ENCODE results near the gene MLLT6.

The MLLT6 gene

DNA sequence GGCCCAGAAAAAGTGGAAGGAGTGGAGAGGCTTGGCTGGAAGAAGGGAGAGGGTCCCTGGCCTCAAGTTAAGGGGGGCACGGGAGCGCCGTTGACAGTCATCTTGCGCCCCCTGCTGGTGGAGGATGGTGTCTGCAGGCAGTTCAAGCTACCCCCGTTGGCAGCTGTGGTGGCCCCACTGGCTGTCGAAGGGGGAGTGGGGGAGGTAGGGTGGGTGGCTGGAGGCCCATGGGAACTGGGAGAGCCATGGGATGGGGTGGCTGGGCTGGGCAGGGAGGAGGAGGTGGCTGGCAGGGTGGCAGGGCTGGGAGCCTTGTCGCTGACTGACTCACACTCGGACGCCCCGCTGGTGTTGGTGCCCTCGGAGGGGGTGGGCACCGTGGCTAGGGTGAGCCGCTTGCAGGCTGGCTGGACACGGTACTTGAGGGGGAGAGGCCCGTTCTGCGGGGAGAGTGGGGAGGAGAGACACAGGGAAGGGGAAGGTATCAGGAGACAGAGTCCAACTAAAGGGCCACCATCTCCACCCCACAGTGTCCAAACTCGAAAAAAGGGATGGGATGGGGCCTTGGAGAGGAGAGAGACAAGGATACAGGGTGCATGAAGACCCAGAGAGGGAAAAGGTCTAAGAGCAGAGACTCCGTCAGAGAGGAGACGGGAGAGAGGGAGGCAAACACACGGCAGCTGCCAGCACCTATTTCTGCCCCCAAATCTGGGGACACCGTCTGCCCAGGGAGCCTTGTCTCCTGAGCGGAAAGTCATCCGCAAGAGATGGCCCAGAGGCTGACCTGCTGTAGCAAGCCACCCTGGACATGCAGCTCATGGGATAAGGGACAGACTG lies 30.3 kb downstream of the MLLT6 start:
- TF ChIP-seq ZFX (IDR thresholded peaks at IDR 0.05; ENCODE audit: borderline replicate concordance): no peak
- TF ChIP-seq, protein P1, sequence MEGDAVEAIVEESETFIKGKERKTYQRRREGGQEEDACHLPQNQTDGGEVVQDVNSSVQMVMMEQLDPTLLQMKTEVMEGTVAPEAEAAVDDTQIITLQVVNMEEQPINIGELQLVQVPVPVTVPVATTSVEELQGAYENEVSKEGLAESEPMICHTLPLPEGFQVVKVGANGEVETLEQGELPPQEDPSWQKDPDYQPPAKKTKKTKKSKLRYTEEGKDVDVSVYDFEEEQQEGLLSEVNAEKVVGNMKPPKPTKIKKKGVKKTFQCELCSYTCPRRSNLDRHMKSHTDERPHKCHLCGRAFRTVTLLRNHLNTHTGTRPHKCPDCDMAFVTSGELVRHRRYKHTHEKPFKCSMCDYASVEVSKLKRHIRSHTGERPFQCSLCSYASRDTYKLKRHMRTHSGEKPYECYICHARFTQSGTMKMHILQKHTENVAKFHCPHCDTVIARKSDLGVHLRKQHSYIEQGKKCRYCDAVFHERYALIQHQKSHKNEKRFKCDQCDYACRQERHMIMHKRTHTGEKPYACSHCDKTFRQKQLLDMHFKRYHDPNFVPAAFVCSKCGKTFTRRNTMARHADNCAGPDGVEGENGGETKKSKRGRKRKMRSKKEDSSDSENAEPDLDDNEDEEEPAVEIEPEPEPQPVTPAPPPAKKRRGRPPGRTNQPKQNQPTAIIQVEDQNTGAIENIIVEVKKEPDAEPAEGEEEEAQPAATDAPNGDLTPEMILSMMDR (IDR thresholded peaks at IDR 0.05): peak; percentile 93
- H3K27ac ChIP-seq: peak overlapping the region; percentile 95

DNA sequence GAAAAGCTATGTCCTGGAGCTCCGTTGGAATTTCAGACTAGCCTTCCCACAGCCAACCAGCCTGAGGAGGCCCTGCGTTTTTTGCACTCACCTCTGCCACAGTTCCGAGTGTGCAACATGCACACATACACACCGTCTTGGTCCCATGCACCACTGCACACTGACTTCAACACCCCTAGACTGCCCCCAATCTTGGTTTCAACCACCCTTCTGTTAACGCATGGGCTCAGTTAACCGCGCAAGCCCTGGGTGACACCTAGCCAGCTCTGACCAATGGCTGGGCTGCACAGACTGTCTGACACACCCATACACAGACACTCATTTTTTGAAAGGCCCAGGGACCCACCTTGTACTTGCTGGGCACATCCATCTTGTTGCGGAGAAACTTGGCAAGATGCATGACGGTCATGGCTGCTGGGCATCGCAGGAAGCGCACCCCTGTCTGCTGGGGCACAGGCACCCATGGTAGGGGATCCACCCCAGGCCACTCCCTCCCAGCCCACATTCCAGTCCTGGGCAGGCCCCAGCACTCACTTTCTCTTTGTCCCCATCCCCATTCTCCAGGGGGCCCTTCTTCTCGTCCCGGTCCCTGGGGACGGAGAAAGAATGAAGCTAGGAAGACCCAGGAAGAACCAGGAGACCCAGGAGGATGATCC lies 33.1 kb downstream of the MLLT6 start:
- H3K27ac ChIP-seq: peak overlapping the region; percentile 95; the same call in 1 of the 2 replicates
- TF ChIP-seq, protein P1 (IDR thresholded peaks at IDR 0.05): no peak
- TF ChIP-seq ZFX (IDR thresholded peaks at IDR 0.05; ENCODE audit: borderline replicate concordance): no peak

DNA sequence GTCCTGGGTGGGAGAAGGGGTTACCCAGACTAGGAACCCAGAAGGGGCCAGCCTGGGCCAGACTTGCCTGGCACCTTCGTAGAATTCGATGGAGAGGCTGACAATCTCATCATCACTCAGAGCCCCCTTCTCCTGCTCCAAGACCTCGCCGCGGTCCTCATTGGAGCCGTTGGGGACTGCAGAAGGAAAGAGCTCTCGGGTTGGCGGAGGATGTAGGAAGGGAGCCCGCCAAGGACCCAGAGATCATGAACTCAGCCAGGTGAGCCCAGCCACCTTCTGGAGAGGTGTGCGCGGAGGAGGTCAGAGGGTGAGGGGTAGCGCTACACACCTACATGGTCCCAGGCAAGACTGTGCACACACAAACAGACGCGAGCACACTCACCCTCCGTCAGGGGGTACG lies 33.6 kb downstream of the MLLT6 start:
- no peak overlapping the region for H3K27ac ChIP-seq
- TF ChIP-seq ZFX (IDR thresholded peaks at IDR 0.05; ENCODE audit: borderline replicate concordance): no peak
- TF ChIP-seq, protein P1 (IDR thresholded peaks at IDR 0.05): no peak

DNA sequence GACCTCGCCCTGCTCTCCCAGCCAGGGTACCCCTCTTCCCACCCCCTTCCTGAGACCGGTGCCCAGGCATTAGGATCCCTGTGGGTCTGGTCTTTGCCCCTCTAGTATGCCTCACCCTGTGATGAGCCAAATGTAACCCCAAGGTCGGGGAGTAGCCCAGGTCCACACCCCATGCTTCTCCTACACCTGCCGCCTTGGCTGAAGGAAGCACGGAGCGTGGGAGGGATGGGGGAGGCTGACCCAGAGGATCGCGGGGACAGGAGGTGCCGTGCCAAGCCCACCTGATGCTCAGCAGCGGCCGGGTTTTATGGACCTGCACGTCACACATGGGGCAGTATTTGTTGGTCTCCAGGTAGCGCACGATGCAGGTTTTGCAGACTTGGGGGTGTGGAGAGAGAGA lies 34.2 kb downstream of the MLLT6 start:
- H3K27ac ChIP-seq: no peak overlapping the region
- TF ChIP-seq, protein P1 (IDR thresholded peaks at IDR 0.05): no peak
- no peak for TF ChIP-seq ZFX (IDR thresholded peaks at IDR 0.05; ENCODE audit: borderline replicate concordance)

DNA sequence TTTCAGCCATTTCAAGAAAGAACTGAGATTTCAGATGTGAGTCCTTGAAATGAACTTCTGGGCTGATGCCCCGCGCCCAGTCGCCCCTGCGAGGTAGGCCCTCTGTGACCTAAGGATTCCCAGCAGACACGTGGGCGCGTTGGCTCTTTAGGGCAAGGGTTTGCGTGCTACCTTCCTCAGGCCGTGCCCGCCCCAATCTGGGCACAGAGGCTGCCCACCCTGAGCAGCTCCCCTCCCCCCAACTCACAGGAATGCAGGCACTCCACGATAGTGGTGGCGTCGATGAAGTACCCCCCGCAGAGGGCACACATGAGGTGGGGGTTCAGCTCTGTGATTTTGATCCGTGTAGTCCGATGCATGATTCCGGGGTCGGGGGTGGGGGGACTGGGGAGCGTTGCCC lies 35.0 kb downstream of the MLLT6 start:
- H3K27ac ChIP-seq: no peak overlapping the region
- TF ChIP-seq, protein P1 (IDR thresholded peaks at IDR 0.05): no peak
- TF ChIP-seq ZFX (IDR thresholded peaks at IDR 0.05; ENCODE audit: borderline replicate concordance): no peak

DNA sequence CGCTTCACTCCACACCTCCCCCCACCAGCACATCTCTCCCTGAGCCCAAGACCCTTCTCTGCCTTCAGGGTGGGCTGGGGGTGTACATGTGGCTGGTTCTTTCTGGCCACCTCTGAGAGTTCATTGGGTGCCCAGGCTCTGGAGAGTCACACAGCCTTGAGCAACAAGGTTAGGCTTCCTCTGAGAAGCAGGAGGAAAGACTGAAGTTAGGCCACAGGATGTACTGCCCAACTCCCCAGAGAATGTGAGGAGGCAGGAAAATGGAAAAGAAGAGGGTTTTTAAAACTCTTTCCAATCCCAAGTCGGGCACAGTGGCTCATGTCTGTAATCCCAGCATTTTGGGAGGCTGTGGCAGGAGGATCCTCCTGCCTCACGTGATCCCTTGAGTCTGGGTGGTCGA lies 35.7 kb downstream of the MLLT6 start:
- peak overlapping the region; percentile 99; the same call in 1 of the 2 replicates for H3K27ac ChIP-seq
- TF ChIP-seq, protein P1 (IDR thresholded peaks at IDR 0.05): no peak
- TF ChIP-seq ZFX (IDR thresholded peaks at IDR 0.05; ENCODE audit: borderline replicate concordance): no peak

DNA sequence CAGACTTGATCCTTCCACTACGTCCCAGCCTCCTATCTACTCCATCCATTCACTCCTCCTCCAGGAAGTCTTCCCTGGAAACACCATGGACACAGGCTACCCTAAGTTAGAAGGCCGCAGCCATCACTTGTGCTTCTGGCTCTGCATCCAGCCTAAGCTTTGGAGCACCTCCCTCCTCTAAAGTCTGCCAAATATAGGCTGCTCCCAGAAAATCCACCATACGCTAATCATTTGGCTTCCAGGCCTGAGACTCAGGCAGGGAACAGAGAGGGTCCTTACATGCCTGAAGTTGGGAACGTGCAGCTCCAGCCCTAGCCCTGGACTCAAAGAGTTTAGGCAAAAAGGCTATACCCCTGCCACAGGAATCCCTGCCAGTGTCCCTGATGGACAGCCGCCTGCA lies 36.4 kb downstream of the MLLT6 start:
- peak overlapping the region; percentile 99 for H3K27ac ChIP-seq
- no peak for TF ChIP-seq ZFX (IDR thresholded peaks at IDR 0.05; ENCODE audit: borderline replicate concordance)
- TF ChIP-seq, protein P1 (IDR thresholded peaks at IDR 0.05): no peak

Data from 22Rv1 (cell line).